Measurements from ENCODE around the gene ST8SIA2. TPM values are rescaled to one million over a fixed set of nuclear protein-coding genes. Genes with fewer than 3 reads are reported as not detected.
"Not testable (repeated sequence)": the region's sequence is repeated elsewhere in the genome, so short reads cannot be mapped to it uniquely, and the experiment has no call there.

The ST8SIA2 gene
- total RNA-seq, 2 donors from 2014 or later, result 0.73 to 2.3 TPM

DNA sequence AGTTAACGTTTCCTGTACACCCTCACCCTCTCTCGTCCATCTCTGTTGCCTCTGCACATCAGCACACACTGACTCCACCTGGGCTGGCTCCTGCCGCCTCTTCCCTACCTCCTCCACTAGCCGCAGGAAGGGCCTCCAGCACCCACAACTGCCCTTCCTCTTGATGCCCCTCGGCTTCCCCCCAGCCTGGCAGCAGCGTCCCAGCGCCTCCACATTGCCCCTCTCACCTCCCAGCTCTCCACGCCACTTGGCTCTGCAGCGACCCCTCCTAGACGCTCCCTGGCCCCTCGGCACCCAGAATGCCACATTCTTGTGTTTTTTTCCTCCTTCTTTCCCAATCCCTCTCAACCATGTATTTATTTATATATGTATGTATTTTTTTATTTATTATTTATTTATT is 73.6 kb downstream of the ST8SIA2 start:
- intact Hi-C loops (cut with DNase I), result no loop called here
- Histone ChIP-seq H3K4me1 (replicated peaks) (no peaks in the 10 kb centered on the region), H3K27ac (no peak overlapping the region), H3K36me3 (no peaks in the 10 kb centered on the region), H3K4me3 (no peak overlapping the region), H3K27me3 (replicated peaks; ENCODE audit: insufficient read depth) (no peaks in the 10 kb centered on the region), H3K9me3 (no peaks in the 10 kb centered on the region)
- TF ChIP-seq POLR2AphosphoS5 (IDR thresholded peaks at IDR 0.05) (no peak), POLR2A (IDR thresholded peaks at IDR 0.05) (no peak)
- TF ChIP-seq, protein P1, sequence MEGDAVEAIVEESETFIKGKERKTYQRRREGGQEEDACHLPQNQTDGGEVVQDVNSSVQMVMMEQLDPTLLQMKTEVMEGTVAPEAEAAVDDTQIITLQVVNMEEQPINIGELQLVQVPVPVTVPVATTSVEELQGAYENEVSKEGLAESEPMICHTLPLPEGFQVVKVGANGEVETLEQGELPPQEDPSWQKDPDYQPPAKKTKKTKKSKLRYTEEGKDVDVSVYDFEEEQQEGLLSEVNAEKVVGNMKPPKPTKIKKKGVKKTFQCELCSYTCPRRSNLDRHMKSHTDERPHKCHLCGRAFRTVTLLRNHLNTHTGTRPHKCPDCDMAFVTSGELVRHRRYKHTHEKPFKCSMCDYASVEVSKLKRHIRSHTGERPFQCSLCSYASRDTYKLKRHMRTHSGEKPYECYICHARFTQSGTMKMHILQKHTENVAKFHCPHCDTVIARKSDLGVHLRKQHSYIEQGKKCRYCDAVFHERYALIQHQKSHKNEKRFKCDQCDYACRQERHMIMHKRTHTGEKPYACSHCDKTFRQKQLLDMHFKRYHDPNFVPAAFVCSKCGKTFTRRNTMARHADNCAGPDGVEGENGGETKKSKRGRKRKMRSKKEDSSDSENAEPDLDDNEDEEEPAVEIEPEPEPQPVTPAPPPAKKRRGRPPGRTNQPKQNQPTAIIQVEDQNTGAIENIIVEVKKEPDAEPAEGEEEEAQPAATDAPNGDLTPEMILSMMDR (IDR thresholded peaks at IDR 0.05), result no peak
- DNase-seq (ENCODE audit: low spot score), result no peak
- 91% methylated on average over 11 of the region's 11 CpGs for WGBS

DNA sequence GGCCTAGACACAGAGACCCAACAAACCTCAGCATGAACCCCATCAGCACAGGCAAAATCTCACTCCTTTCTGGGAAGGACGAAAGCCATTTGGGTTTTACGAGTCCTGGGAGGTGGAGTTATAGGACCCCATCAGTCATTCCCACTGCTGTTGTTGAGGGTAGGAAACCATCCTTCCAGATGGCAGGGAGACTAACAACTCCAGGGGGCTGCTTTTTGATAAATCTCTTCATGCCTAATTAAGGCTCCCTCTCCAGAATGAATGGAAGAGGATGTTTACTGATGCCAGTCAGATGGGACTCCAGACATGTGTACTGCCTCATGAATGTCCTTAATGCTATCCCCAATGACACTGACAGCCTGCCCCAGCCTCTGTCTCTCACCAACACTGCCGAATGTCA is 75.3 kb downstream of the ST8SIA2 start:
- Histone ChIP-seq H3K27me3 (replicated peaks; ENCODE audit: insufficient read depth) (no peaks in the 10 kb centered on the region), H3K36me3 (no peaks in the 10 kb centered on the region), H3K9me3 (no peaks in the 10 kb centered on the region), H3K27ac (no peak overlapping the region), H3K4me1 (replicated peaks) (no peaks in the 10 kb centered on the region), H3K4me3 (no peak overlapping the region)
- intact Hi-C loops (cut with DNase I), result no loop called here
- TF ChIP-seq POLR2A (IDR thresholded peaks at IDR 0.05) (no peak), POLR2AphosphoS5 (IDR thresholded peaks at IDR 0.05) (no peak)
- TF ChIP-seq, protein P1 (IDR thresholded peaks at IDR 0.05), result no peak
- DNase-seq (ENCODE audit: low spot score), result no peak
- 67% methylated on average over 3 of the region's 3 CpGs for WGBS

GRCh38 chr15:92471288-92471687 is 77.6 kb downstream of the ST8SIA2 start:
- Histone ChIP-seq H3K4me3 (no peak overlapping the region), H3K27ac (no peak overlapping the region), H3K27me3 (replicated peaks; ENCODE audit: insufficient read depth) (no peaks in the 10 kb centered on the region), H3K36me3 (no peaks in the 10 kb centered on the region), H3K9me3 (no peaks in the 10 kb centered on the region), H3K4me1 (replicated peaks) (no peaks in the 10 kb centered on the region)
- intact Hi-C loops (cut with DNase I), result no loop called here
- DNase-seq (ENCODE audit: low spot score), result no peak
- TF ChIP-seq, protein P1 (IDR thresholded peaks at IDR 0.05), result no peak
- no peak for TF ChIP-seq POLR2AphosphoS5 (IDR thresholded peaks at IDR 0.05)
- no peak for TF ChIP-seq POLR2A (IDR thresholded peaks at IDR 0.05)

- intact Hi-C loops (cut with DNase I), result no loop called here
- TF ChIP-seq POLR2AphosphoS5 (IDR thresholded peaks at IDR 0.05) (no peak), POLR2A (IDR thresholded peaks at IDR 0.05) (no peak)
- TF ChIP-seq, protein P1 (IDR thresholded peaks at IDR 0.05), result no peak
- Histone ChIP-seq H3K4me1 (replicated peaks) (no peaks in the 10 kb centered on the region), H3K9me3 (no peaks in the 10 kb centered on the region), H3K27me3 (replicated peaks; ENCODE audit: insufficient read depth) (no peaks in the 10 kb centered on the region), H3K36me3 (no peaks in the 10 kb centered on the region), H3K4me3 (no peak overlapping the region), H3K27ac (no peak overlapping the region)
- 76% methylated on average over 12 of the region's 12 CpGs for WGBS
- no peak for DNase-seq (ENCODE audit: low spot score)
Measured at GRCh38 chr15:92473756-92474155, 80.1 kb downstream of the ST8SIA2 start.

DNA sequence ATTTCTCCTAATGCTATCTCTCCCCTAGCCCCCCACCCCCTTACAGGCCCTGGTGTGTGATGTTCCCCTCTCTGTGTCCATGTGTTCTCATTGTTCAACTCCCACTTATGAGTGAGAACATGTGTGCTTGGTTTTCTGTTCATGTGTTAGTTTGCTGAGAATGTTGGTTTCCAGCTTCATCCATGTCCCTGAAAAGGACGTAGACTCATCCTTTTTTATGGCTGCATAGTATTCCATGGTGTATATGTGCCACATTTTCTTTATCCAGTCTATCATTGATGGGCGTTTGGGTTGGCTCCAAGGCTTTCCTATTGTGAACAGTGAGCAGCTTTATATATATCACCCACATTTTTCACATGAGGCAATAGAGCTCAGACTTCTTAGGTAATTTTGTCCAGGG is 86.0 kb downstream of the ST8SIA2 start:
- H3K36me3 ChIP-seq; DNase-seq (ENCODE audit: low spot score); H3K4me3 ChIP-seq; H3K27me3 ChIP-seq (replicated peaks; ENCODE audit: insufficient read depth); H3K4me1 ChIP-seq (replicated peaks); H3K9me3 ChIP-seq; intact Hi-C loops (cut with DNase I); H3K27ac ChIP-seq: not testable (repeated sequence)
- 89% methylated on average over 2 of the region's 2 CpGs for WGBS
